Nephron (organoid): ENCODE measurements around the gene TCF25.

ENCODE experiments used
- H3K27ac Mint-ChIP-seq, 3 experiments: 2 replicates each; pipeline ENCODE4 v1.8.0; 2020; ENCODE audit warnings: mixed read lengths in 3 of 3, mild to moderate bottlenecking in 2 of 3, moderate library complexity in 1 of 3
- H3K27me3 Mint-ChIP-seq: 2 replicates; pipeline ENCODE4 v1.8.0; 2021; ENCODE audit warnings: low read depth, mild to moderate bottlenecking, moderate library complexity, mixed read lengths
- H3K36me3 Mint-ChIP-seq: 2 replicates; pipeline ENCODE4 v1.8.0; 2020; ENCODE audit warnings: low read depth, mixed read lengths
- H3K4me1 Mint-ChIP-seq: 2 replicates; pipeline ENCODE4 v1.8.0; 2020; ENCODE audit warnings: mixed read lengths
- H3K4me3 Mint-ChIP-seq, 3 experiments: 2 replicates each; pipeline ENCODE4 v1.8.0; 2020; ENCODE audit warnings: mild to moderate bottlenecking in 3 of 3, mixed read lengths in 3 of 3, moderate library complexity in 2 of 3
- H3K9me3 Mint-ChIP-seq: 2 replicates; pipeline ENCODE4 v1.8.0; 2020; ENCODE audit warnings: mixed read lengths
- TF ChIP-seq, protein P1 (sequence below), 3 experiments: fragments of 200-600 bp; sonication (generic); IDR thresholded peaks; one replicate each; pipeline ENCODE4 v1.5.0; 2021; ENCODE audit warnings: antibody characterized with exemption in 3 of 3; ENCODE audit not compliant: unreplicated experiment in 3 of 3

Gene TCF25

GRCh38 chr16:89863741-89864526 is 9.5 kb upstream of the TCF25 start:
- TF ChIP-seq, protein P1, sequence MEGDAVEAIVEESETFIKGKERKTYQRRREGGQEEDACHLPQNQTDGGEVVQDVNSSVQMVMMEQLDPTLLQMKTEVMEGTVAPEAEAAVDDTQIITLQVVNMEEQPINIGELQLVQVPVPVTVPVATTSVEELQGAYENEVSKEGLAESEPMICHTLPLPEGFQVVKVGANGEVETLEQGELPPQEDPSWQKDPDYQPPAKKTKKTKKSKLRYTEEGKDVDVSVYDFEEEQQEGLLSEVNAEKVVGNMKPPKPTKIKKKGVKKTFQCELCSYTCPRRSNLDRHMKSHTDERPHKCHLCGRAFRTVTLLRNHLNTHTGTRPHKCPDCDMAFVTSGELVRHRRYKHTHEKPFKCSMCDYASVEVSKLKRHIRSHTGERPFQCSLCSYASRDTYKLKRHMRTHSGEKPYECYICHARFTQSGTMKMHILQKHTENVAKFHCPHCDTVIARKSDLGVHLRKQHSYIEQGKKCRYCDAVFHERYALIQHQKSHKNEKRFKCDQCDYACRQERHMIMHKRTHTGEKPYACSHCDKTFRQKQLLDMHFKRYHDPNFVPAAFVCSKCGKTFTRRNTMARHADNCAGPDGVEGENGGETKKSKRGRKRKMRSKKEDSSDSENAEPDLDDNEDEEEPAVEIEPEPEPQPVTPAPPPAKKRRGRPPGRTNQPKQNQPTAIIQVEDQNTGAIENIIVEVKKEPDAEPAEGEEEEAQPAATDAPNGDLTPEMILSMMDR (IDR thresholded peaks at IDR 0.05; ENCODE audit: unreplicated experiment in 3 of 3): no peak
- peaks cover 3% of the 10 kb centered on the region for H3K27me3 Mint-ChIP-seq
- H3K4me1 Mint-ChIP-seq: peaks cover 6% of the 10 kb centered on the region
- no peak overlapping the region for H3K4me3 Mint-ChIP-seq
- peaks cover 14% of the 10 kb centered on the region for H3K36me3 Mint-ChIP-seq
- H3K27ac Mint-ChIP-seq: peak overlapping the region; percentile 47 to 76 (median 61)
- H3K9me3 Mint-ChIP-seq: no peaks in the 10 kb centered on the region

DNA sequence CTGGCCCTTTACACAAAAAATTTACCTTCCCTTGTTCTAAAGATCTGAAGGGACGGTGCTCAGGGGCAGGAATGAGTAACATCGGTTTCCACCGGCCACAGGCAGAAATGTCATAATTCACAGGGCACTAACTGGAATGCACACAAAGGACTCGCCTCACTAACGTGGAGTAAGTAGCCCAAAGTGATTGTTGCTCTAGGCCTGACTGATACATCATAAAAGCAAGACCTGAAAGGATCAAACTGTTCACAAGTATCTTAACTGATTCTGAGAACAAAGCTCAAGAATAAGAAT is 8.9 kb upstream of the TCF25 start:
- H3K4me3 Mint-ChIP-seq: no peak overlapping the region
- H3K27ac Mint-ChIP-seq: peak overlapping the region in 2 of 3 experiments; percentile 61 to 76
- H3K36me3 Mint-ChIP-seq: peaks cover 14% of the 10 kb centered on the region
- peaks cover 6% of the 10 kb centered on the region for H3K4me1 Mint-ChIP-seq
- TF ChIP-seq, protein P1 (IDR thresholded peaks at IDR 0.05; ENCODE audit: unreplicated experiment in 3 of 3): no peak
- H3K27me3 Mint-ChIP-seq: peaks cover 3% of the 10 kb centered on the region
- no peaks in the 10 kb centered on the region for H3K9me3 Mint-ChIP-seq

DNA sequence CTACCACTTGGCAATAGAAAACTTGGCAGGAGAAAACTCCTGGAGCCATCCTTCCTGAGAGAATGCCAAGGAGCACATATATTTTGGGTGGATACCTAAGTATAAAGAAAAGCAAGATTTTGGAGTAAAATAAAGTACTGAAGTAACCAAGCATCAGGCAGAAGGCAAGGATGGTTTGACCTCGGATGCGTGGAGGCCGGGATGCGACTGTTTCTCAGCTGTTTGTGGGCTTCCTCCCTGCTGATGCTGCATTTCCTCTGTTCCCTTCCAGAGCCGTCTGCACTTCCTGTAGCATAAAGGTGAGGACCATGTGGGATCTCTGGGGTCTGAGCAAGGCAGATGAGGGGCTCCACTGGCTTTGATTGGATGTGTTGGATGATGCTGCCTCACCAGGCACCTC is 5.5 kb upstream of the TCF25 start:
- TF ChIP-seq, protein P1 (IDR thresholded peaks at IDR 0.05; ENCODE audit: unreplicated experiment in 3 of 3): no peak
- Mint-ChIP-seq H3K4me3 (no peak overlapping the region), H3K27ac (no peak overlapping the region), H3K4me1 (peaks cover 6% of the 10 kb centered on the region), H3K9me3 (no peaks in the 10 kb centered on the region), H3K36me3 (peaks cover 14% of the 10 kb centered on the region), H3K27me3 (peaks cover 3% of the 10 kb centered on the region)

GRCh38 chr16:89869911-89870310 is 3.5 kb upstream of the TCF25 start:
- Mint-ChIP-seq H3K27ac (no peak overlapping the region), H3K36me3 (peaks cover 11% of the 10 kb centered on the region), H3K9me3 (no peaks in the 10 kb centered on the region), H3K4me3 (no peak overlapping the region), H3K27me3 (peaks cover 3% of the 10 kb centered on the region), H3K4me1 (peaks cover 4% of the 10 kb centered on the region)
- TF ChIP-seq, protein P1 (IDR thresholded peaks at IDR 0.05; ENCODE audit: unreplicated experiment in 3 of 3): no peak

GRCh38 chr16:89870440-89870839 is 3.0 kb upstream of the TCF25 start:
- peaks cover 3% of the 10 kb centered on the region for H3K27me3 Mint-ChIP-seq
- H3K4me1 Mint-ChIP-seq: peaks cover 9% of the 10 kb centered on the region
- H3K4me3 Mint-ChIP-seq: peak overlapping the region in 2 of 3 experiments; percentile 38 to 48
- no peak overlapping the region for H3K27ac Mint-ChIP-seq
- H3K36me3 Mint-ChIP-seq: peaks cover 12% of the 10 kb centered on the region
- TF ChIP-seq, protein P1 (IDR thresholded peaks at IDR 0.05; ENCODE audit: unreplicated experiment in 3 of 3): no peak
- H3K9me3 Mint-ChIP-seq: no peaks in the 10 kb centered on the region

GRCh38 chr16:89871895-89872294 is 1.5 kb upstream of the TCF25 start:
- TF ChIP-seq, protein P1 (IDR thresholded peaks at IDR 0.05; ENCODE audit: unreplicated experiment in 3 of 3): no peak
- no peak overlapping the region for H3K27ac Mint-ChIP-seq
- peaks cover 3% of the 10 kb centered on the region for H3K27me3 Mint-ChIP-seq
- peaks cover 12% of the 10 kb centered on the region for H3K36me3 Mint-ChIP-seq
- peak overlapping the region in 2 of 3 experiments; percentile 37 to 66 for H3K4me3 Mint-ChIP-seq
- H3K9me3 Mint-ChIP-seq: no peaks in the 10 kb centered on the region
- peaks cover 9% of the 10 kb centered on the region for H3K4me1 Mint-ChIP-seq
